ENCODE results near the gene RAB7A.
A peak's percentile ranks its signal among the peaks of the same experiment; 100 is the strongest.

The RAB7A gene

GRCh38 chr3:128794067-128794768 is 68.2 kb downstream of the RAB7A start:
- DNase-seq, result no peak

GRCh38 chr3:128794770-128795649 is 69.0 kb downstream of the RAB7A start:
- peak; percentile 80 for DNase-seq

- no peak for DNase-seq
Measured at GRCh38 chr3:128799653-128800052, 73.7 kb downstream of the RAB7A start.

GRCh38 chr3:128800241-128801187 is 74.5 kb downstream of the RAB7A start:
- peak; percentile 80 for DNase-seq

- DNase-seq, result no peak
Measured at GRCh38 chr3:128801779-128802380, 75.9 kb downstream of the RAB7A start.

- no peak for DNase-seq
Measured at GRCh38 chr3:128803307-128803706, 77.3 kb downstream of the RAB7A start.

- DNase-seq, result peak; percentile 78
Measured at GRCh38 chr3:128804017-128804810, 78.2 kb downstream of the RAB7A start.

GRCh38 chr3:128804811-128805155 is 78.8 kb downstream of the RAB7A start:
- no peak for DNase-seq

GRCh38 chr3:128805772-128806171 is 79.8 kb downstream of the RAB7A start:
- DNase-seq, result no peak

- no peak for DNase-seq
Measured at GRCh38 chr3:128806588-128806987, 80.6 kb downstream of the RAB7A start.

- DNase-seq, result no peak
Measured at GRCh38 chr3:128807186-128807830, 81.3 kb downstream of the RAB7A start.

- no peak for DNase-seq
Measured at GRCh38 chr3:128808672-128809071, 82.7 kb downstream of the RAB7A start.

GRCh38 chr3:128813097-128813496 is 87.1 kb downstream of the RAB7A start:
- no peak for DNase-seq

- DNase-seq, result no peak
Measured at GRCh38 chr3:128814060-128814459, 88.1 kb downstream of the RAB7A start.

GRCh38 chr3:128814519-128815317 is 88.7 kb downstream of the RAB7A start:
- DNase-seq, result no peak

- no peak for DNase-seq
Measured at GRCh38 chr3:128815318-128816064, 89.5 kb downstream of the RAB7A start.

- DNase-seq, result no peak
Measured at GRCh38 chr3:128818186-128818787, 92.3 kb downstream of the RAB7A start.

- DNase-seq, result no peak
Measured at GRCh38 chr3:128820252-128820839, 94.4 kb downstream of the RAB7A start.

GRCh38 chr3:128823008-128823407 is 97.0 kb downstream of the RAB7A start:
- no peak for DNase-seq
